Right lung (tissue), 10 donors: ENCODE measurements around the gene B3GNT5. TPM values are rescaled to one million over a fixed set of nuclear protein-coding genes. Genes with fewer than 3 reads are reported as not detected.

Experiments
- DNase-seq, 2 donors: peaks; one replicate each; pipeline ENCODE4 v3.0.0-alpha.2; 2013
- long read RNA-seq, 8 donors: transcript quantifications; one replicate each; lab custom pipeline, GENCODE V29; 2026
- polyA plus RNA-seq, 5 donors: library from polyadenylated mRNA; unstranded; fragments of 120-200 nt; gene quantifications; one replicate each; pipeline versions ENCODE4 v1.2.1 to v1.2.3, GENCODE V29; 2013; ENCODE audit warnings: inconsistent platforms in 1 of 5, low replicate concordance in 1 of 5; ENCODE audit not compliant: insufficient read length in 5 of 5, insufficient read depth in 1 of 5

Gene B3GNT5
- 10 to 100 TPM; 18.1 to 31.5 (median 25.7) TPM for polyA plus RNA-seq
- long read RNA-seq, donor 1, full-length matches to known transcripts: 12 of 12 reads
- long read RNA-seq, donor 1, partial matches to known transcripts: 0 of 12 reads
- long read RNA-seq, donor 1, other reads (novel, unspliced or antisense): 0 of 12 reads
- long read RNA-seq, donor 2, full-length matches to known transcripts: 5 of 16 reads
- long read RNA-seq, donor 2, partial matches to known transcripts: 11 of 16 reads
- long read RNA-seq, donor 2, other reads (novel, unspliced or antisense): 0 of 16 reads
- long read RNA-seq, donor 3, full-length matches to known transcripts: 7 of 7 reads
- long read RNA-seq, donor 3, partial matches to known transcripts: 0 of 7 reads
- long read RNA-seq, donor 3, other reads (novel, unspliced or antisense): 0 of 7 reads
- long read RNA-seq, donor 4, full-length matches to known transcripts: 3 of 3 reads
- long read RNA-seq, donor 4, partial matches to known transcripts: 0 of 3 reads
- long read RNA-seq, donor 4, other reads (novel, unspliced or antisense): 0 of 3 reads
- long read RNA-seq, donor 5, full-length matches to known transcripts: 11 of 11 reads
- long read RNA-seq, donor 5, partial matches to known transcripts: 0 of 11 reads
- long read RNA-seq, donor 5, other reads (novel, unspliced or antisense): 0 of 11 reads
- long read RNA-seq, donor 6, full-length matches to known transcripts: 12 of 12 reads
- long read RNA-seq, donor 6, partial matches to known transcripts: 0 of 12 reads
- long read RNA-seq, donor 6, other reads (novel, unspliced or antisense): 0 of 12 reads
- long read RNA-seq, donor 7, full-length matches to known transcripts: 4 of 4 reads
- long read RNA-seq, donor 7, partial matches to known transcripts: 0 of 4 reads
- long read RNA-seq, donor 7, other reads (novel, unspliced or antisense): 0 of 4 reads
- long read RNA-seq, donor 8, partial matches to known transcripts: 0 of 2 reads
- long read RNA-seq, donor 8, other reads (novel, unspliced or antisense): 0 of 2 reads

- no peak for DNase-seq
Observed at GRCh38 chr3:183252973-183253527, at the start of gene B3GNT5. TSS of gene B3GNT5 (plus strand) at chr3:183253253. CDS start at chr3:183269799, 16,546 bp downstream.

- no peak for DNase-seq
Observed at GRCh38 chr3:183203670-183204069, 49.4 kb upstream of the B3GNT5 start.

- DNase-seq: no peak
Observed at GRCh38 chr3:183208260-183208659, 44.8 kb upstream of the B3GNT5 start.

GRCh38 chr3:183208800-183209199 lies 44.3 kb upstream of the B3GNT5 start:
- no peak for DNase-seq

GRCh38 chr3:183210341-183210740 lies 42.7 kb upstream of the B3GNT5 start:
- no peak for DNase-seq

- no peak for DNase-seq
Observed at GRCh38 chr3:183210862-183211341, 42.2 kb upstream of the B3GNT5 start.

GRCh38 chr3:183211352-183211751 lies 41.7 kb upstream of the B3GNT5 start:
- no peak for DNase-seq

- no peak for DNase-seq
Observed at GRCh38 chr3:183212096-183212495, 41.0 kb upstream of the B3GNT5 start.

GRCh38 chr3:183212565-183212964 lies 40.5 kb upstream of the B3GNT5 start:
- DNase-seq: no peak

GRCh38 chr3:183213415-183214276 lies 39.4 kb upstream of the B3GNT5 start:
- DNase-seq: no peak

- no peak for DNase-seq
Observed at GRCh38 chr3:183214277-183214612, 38.8 kb upstream of the B3GNT5 start.

GRCh38 chr3:183215591-183216202 lies 37.4 kb upstream of the B3GNT5 start:
- DNase-seq: no peak

- DNase-seq: no peak
Observed at GRCh38 chr3:183217548-183218332, 35.3 kb upstream of the B3GNT5 start.

- no peak for DNase-seq
Observed at GRCh38 chr3:183218826-183219225, 34.2 kb upstream of the B3GNT5 start.

GRCh38 chr3:183220828-183221227 lies 32.2 kb upstream of the B3GNT5 start:
- DNase-seq: no peak

GRCh38 chr3:183222631-183223235 lies 30.3 kb upstream of the B3GNT5 start:
- no peak for DNase-seq

GRCh38 chr3:183224180-183224970 lies 28.7 kb upstream of the B3GNT5 start:
- no peak for DNase-seq

- no peak for DNase-seq
Observed at GRCh38 chr3:183226333-183226890, 26.6 kb upstream of the B3GNT5 start.
